Lower leg skin (tissue), 3 donors: ENCODE results near the gene C20orf96.

Experiments
- CTCF ChIP-seq, 3 donors: fragments of 450-650 bp; IDR thresholded peaks; one replicate each; pipeline ENCODE4 v1.5.1; 2016; ENCODE audit warnings: antibody characterized with exemption in 3 of 3, mild to moderate bottlenecking in 3 of 3, moderate library complexity in 2 of 3
- POLR2A ChIP-seq, 2 donors: fragments of 450-650 bp; IDR thresholded peaks; one replicate each; pipeline ENCODE4 v1.6.1; 2016 to 2017; ENCODE audit warnings: antibody characterized with exemption in 2 of 2, mild to moderate bottlenecking in 1 of 2, moderate library complexity in 1 of 2

DNA sequence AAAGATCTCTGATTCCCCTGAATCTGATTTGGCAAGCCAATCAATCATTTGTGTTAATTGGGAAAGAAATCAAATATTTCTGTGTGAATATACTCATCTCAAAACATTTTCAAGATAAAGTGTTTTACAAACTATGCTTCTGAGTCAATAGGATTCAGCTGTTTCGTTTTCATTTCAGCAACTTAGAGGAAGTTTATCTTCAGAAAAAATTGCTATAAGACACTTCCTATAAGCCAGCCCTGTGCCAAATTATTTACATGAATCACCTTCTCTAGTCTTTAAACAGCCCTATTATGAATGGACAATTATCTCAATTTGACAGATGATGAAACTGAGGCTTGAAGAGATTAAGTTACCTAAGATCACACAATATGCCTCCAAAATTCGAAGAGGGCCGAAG is 52.6 kb downstream of the C20orf96 start:
- no peak for TF ChIP-seq CTCF (IDR thresholded peaks at IDR 0.05)
- TF ChIP-seq POLR2A (IDR thresholded peaks at IDR 0.05), result no peak
